ENCODE measurements around the gene MESD. TPM values are rescaled to one million over a fixed set of nuclear protein-coding genes. Genes with fewer than 3 reads are reported as not detected.
A peak's percentile ranks its signal among the peaks of the same experiment; 100 is the strongest.
"Not testable (repeated sequence)": the region's sequence is repeated elsewhere in the genome, so short reads cannot be mapped to it uniquely, and the experiment has no call there.

MESD gene
- total and polyA plus RNA-seq, 4 donors: 17.2 to 36.3 (median 27.2) TPM

GRCh38 chr15:80970658-80971057 is 19.0 kb downstream of the MESD start:
- H3K36me3 ChIP-seq (ENCODE audit: control insufficient read depth, insufficient read depth, low read length): peaks cover 7% of the 10 kb centered on the region
- no peaks in the 10 kb centered on the region for H3K9me3 ChIP-seq (ENCODE audit: control insufficient read depth, insufficient read depth, low read length)
- no peak overlapping the region for H3K4me3 ChIP-seq (ENCODE audit: low read depth, low read length)
- no peak for DNase-seq (ENCODE audit: low read depth in 4 of 6, low spot score in 6 of 6)
- no peak overlapping the region for H3K27ac ChIP-seq (ENCODE audit: low read depth, low read length)
- WGBS (ENCODE audit: insufficient coverage): 100% methylated on average over 2 of the region's 3 CpGs
- peaks cover 7% of the 10 kb centered on the region for H3K4me1 ChIP-seq (ENCODE audit: control insufficient read depth, insufficient read depth, low read length)
- no peaks in the 10 kb centered on the region for H3K27me3 ChIP-seq (ENCODE audit: control insufficient read depth, insufficient read depth, low read length)

- no peaks in the 10 kb centered on the region for H3K9me3 ChIP-seq (ENCODE audit: control insufficient read depth, insufficient read depth, low read length)
- DNase-seq (ENCODE audit: low read depth in 4 of 6, low spot score in 6 of 6): peak; percentile 51 to 96 (median 74)
- H3K27ac ChIP-seq (ENCODE audit: low read depth, low read length): no peak overlapping the region
- WGBS (ENCODE audit: insufficient coverage): 20% methylated on average over 3 of the region's 12 CpGs
- H3K4me1 ChIP-seq (ENCODE audit: control insufficient read depth, insufficient read depth, low read length): peaks cover 7% of the 10 kb centered on the region
- no peak overlapping the region for H3K4me3 ChIP-seq (ENCODE audit: low read depth, low read length)
- H3K27me3 ChIP-seq (ENCODE audit: control insufficient read depth, insufficient read depth, low read length): no peaks in the 10 kb centered on the region
- peaks cover 7% of the 10 kb centered on the region for H3K36me3 ChIP-seq (ENCODE audit: control insufficient read depth, insufficient read depth, low read length)
Measured at GRCh38 chr15:80970018-80970657, 19.5 kb downstream of the MESD start.

- Histone ChIP-seq H3K36me3 (ENCODE audit: control insufficient read depth, insufficient read depth, low read length) (peaks cover 7% of the 10 kb centered on the region), H3K27ac (ENCODE audit: low read depth, low read length) (no peak overlapping the region), H3K9me3 (ENCODE audit: control insufficient read depth, insufficient read depth, low read length) (no peaks in the 10 kb centered on the region), H3K27me3 (ENCODE audit: control insufficient read depth, insufficient read depth, low read length) (no peaks in the 10 kb centered on the region), H3K4me1 (ENCODE audit: control insufficient read depth, insufficient read depth, low read length) (peaks cover 7% of the 10 kb centered on the region), H3K4me3 (ENCODE audit: low read depth, low read length) (no peak overlapping the region)
- 95% methylated on average over 6 of the region's 7 CpGs for WGBS (ENCODE audit: insufficient coverage)
- DNase-seq (ENCODE audit: low read depth in 4 of 6, low spot score in 6 of 6): no peak
Measured at GRCh38 chr15:80969316-80969715, 20.3 kb downstream of the MESD start.

- DNase-seq (ENCODE audit: low read depth in 4 of 6, low spot score in 6 of 6): no peak
- Histone ChIP-seq H3K27ac (ENCODE audit: low read depth, low read length) (no peak overlapping the region), H3K4me1 (ENCODE audit: control insufficient read depth, insufficient read depth, low read length) (peaks cover 7% of the 10 kb centered on the region), H3K36me3 (ENCODE audit: control insufficient read depth, insufficient read depth, low read length) (peaks cover 7% of the 10 kb centered on the region), H3K9me3 (ENCODE audit: control insufficient read depth, insufficient read depth, low read length) (no peaks in the 10 kb centered on the region), H3K27me3 (ENCODE audit: control insufficient read depth, insufficient read depth, low read length) (no peaks in the 10 kb centered on the region), H3K4me3 (ENCODE audit: low read depth, low read length) (no peak overlapping the region)
- 97% methylated on average over 4 of the region's 4 CpGs for WGBS (ENCODE audit: insufficient coverage)
Measured at GRCh38 chr15:80967991-80968510, 21.6 kb downstream of the MESD start.

- no peak overlapping the region for H3K27ac ChIP-seq (ENCODE audit: low read depth, low read length)
- 31% methylated on average over 3 of the region's 3 CpGs for WGBS (ENCODE audit: insufficient coverage)
Measured at GRCh38 chr15:80967451-80967850, 22.2 kb downstream of the MESD start.

GRCh38 chr15:80966431-80967197 is 23.0 kb downstream of the MESD start:
- peaks cover 7% of the 10 kb centered on the region for H3K4me1 ChIP-seq (ENCODE audit: control insufficient read depth, insufficient read depth, low read length)
- H3K9me3 ChIP-seq (ENCODE audit: control insufficient read depth, insufficient read depth, low read length): no peaks in the 10 kb centered on the region
- no peaks in the 10 kb centered on the region for H3K27me3 ChIP-seq (ENCODE audit: control insufficient read depth, insufficient read depth, low read length)
- 92% methylated on average over 6 of the region's 8 CpGs for WGBS (ENCODE audit: insufficient coverage)
- H3K27ac ChIP-seq (ENCODE audit: low read depth, low read length): no peak overlapping the region
- DNase-seq (ENCODE audit: low read depth in 4 of 6, low spot score in 6 of 6): no peak
- no peak overlapping the region for H3K4me3 ChIP-seq (ENCODE audit: low read depth, low read length)
- peaks cover 7% of the 10 kb centered on the region for H3K36me3 ChIP-seq (ENCODE audit: control insufficient read depth, insufficient read depth, low read length)

More at GRCh38 chr15:80967451-80967850, 22.2 kb downstream of the MESD start:
- Histone ChIP-seq H3K27me3 (ENCODE audit: control insufficient read depth, insufficient read depth, low read length) (no peaks in the 10 kb centered on the region), H3K36me3 (ENCODE audit: control insufficient read depth, insufficient read depth, low read length) (peaks cover 7% of the 10 kb centered on the region), H3K9me3 (ENCODE audit: control insufficient read depth, insufficient read depth, low read length) (no peaks in the 10 kb centered on the region), H3K4me1 (ENCODE audit: control insufficient read depth, insufficient read depth, low read length) (peaks cover 7% of the 10 kb centered on the region), H3K4me3 (ENCODE audit: low read depth, low read length) (no peak overlapping the region)
- DNase-seq (ENCODE audit: low read depth in 4 of 6, low spot score in 6 of 6): no peak

GRCh38 chr15:80965454-80965853 is 24.2 kb downstream of the MESD start:
- H3K9me3 ChIP-seq (ENCODE audit: control insufficient read depth, insufficient read depth, low read length); H3K4me3 ChIP-seq (ENCODE audit: low read depth, low read length); H3K27ac ChIP-seq (ENCODE audit: low read depth, low read length); DNase-seq (ENCODE audit: low read depth in 4 of 6, low spot score in 6 of 6); H3K27me3 ChIP-seq (ENCODE audit: control insufficient read depth, insufficient read depth, low read length); H3K4me1 ChIP-seq (ENCODE audit: control insufficient read depth, insufficient read depth, low read length); H3K36me3 ChIP-seq (ENCODE audit: control insufficient read depth, insufficient read depth, low read length): not testable (repeated sequence)

GRCh38 chr15:80958818-80959495 is 30.7 kb downstream of the MESD start:
- Histone ChIP-seq H3K4me3 (ENCODE audit: low read depth, low read length) (no peak overlapping the region), H3K4me1 (ENCODE audit: control insufficient read depth, insufficient read depth, low read length) (peaks cover 5% of the 10 kb centered on the region), H3K27me3 (ENCODE audit: control insufficient read depth, insufficient read depth, low read length) (no peaks in the 10 kb centered on the region), H3K27ac (ENCODE audit: low read depth, low read length) (no peak overlapping the region), H3K9me3 (ENCODE audit: control insufficient read depth, insufficient read depth, low read length) (no peaks in the 10 kb centered on the region), H3K36me3 (ENCODE audit: control insufficient read depth, insufficient read depth, low read length) (peaks cover 2% of the 10 kb centered on the region)
- 100% methylated on average over 8 of the region's 9 CpGs for WGBS (ENCODE audit: insufficient coverage)
- DNase-seq (ENCODE audit: low read depth in 4 of 6, low spot score in 6 of 6): no peak

- no CpG with 5 or more reads among the region's 2 CpGs for WGBS (ENCODE audit: insufficient coverage)
- H3K27me3 ChIP-seq (ENCODE audit: control insufficient read depth, insufficient read depth, low read length): no peaks in the 10 kb centered on the region
- peaks cover 2% of the 10 kb centered on the region for H3K36me3 ChIP-seq (ENCODE audit: control insufficient read depth, insufficient read depth, low read length)
- no peak overlapping the region for H3K4me3 ChIP-seq (ENCODE audit: low read depth, low read length)
- no peaks in the 10 kb centered on the region for H3K9me3 ChIP-seq (ENCODE audit: control insufficient read depth, insufficient read depth, low read length)
- no peak for DNase-seq (ENCODE audit: low read depth in 4 of 6, low spot score in 6 of 6)
- no peak overlapping the region for H3K27ac ChIP-seq (ENCODE audit: low read depth, low read length)
- H3K4me1 ChIP-seq (ENCODE audit: control insufficient read depth, insufficient read depth, low read length): peaks cover 7% of the 10 kb centered on the region
Measured at GRCh38 chr15:80957976-80958375, 31.6 kb downstream of the MESD start.
